IMR-90 (cell line): ENCODE measurements around the gene LHPP.

ENCODE experiments used
- BHLHE40 ChIP-seq: fragments of 150-350 bp; IDR thresholded peaks from 2 replicates; pipeline ENCODE4 v1.6.1; 2016; ENCODE audit warnings: mild to moderate bottlenecking, low read depth, low read length
- POLR2A ChIP-seq: IDR thresholded peaks from 2 replicates; pipeline ENCODE4 v1.6.1; 2012; ENCODE audit warnings: mild to moderate bottlenecking, low read depth, low read length
- USF2 ChIP-seq: fragments of 150-350 bp; IDR thresholded peaks from 2 replicates; pipeline ENCODE4 v1.6.1; 2017; ENCODE audit warnings: mild to moderate bottlenecking, antibody characterized with exemption, low read length, low read depth
- TF ChIP-seq, protein P1 (sequence below): conservative IDR thresholded peaks from 2 replicates; pipeline ENCODE4 v1.5.1; 2012; ENCODE audit warnings: mild to moderate bottlenecking, low read depth, low read length, improper control_type of control experiment

GRCh38 chr10:124458889-124459288, 2.7 kb upstream of the LHPP start:
- TF ChIP-seq, protein P1, sequence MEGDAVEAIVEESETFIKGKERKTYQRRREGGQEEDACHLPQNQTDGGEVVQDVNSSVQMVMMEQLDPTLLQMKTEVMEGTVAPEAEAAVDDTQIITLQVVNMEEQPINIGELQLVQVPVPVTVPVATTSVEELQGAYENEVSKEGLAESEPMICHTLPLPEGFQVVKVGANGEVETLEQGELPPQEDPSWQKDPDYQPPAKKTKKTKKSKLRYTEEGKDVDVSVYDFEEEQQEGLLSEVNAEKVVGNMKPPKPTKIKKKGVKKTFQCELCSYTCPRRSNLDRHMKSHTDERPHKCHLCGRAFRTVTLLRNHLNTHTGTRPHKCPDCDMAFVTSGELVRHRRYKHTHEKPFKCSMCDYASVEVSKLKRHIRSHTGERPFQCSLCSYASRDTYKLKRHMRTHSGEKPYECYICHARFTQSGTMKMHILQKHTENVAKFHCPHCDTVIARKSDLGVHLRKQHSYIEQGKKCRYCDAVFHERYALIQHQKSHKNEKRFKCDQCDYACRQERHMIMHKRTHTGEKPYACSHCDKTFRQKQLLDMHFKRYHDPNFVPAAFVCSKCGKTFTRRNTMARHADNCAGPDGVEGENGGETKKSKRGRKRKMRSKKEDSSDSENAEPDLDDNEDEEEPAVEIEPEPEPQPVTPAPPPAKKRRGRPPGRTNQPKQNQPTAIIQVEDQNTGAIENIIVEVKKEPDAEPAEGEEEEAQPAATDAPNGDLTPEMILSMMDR = no peak
- TF ChIP-seq USF2 (no peak), POLR2A (no peak), BHLHE40 (no peak)
